Ectodermal cell (in vitro differentiated cells): ENCODE data around the gene SAMSN1.

ENCODE experiments used
- H3K27ac ChIP-seq: 2 replicates; pipeline ENCODE4 v1.7.0; 2013; ENCODE audit warnings: mild to moderate bottlenecking, low read depth, low read length; ENCODE audit not compliant: insufficient read depth, poor library complexity, severe bottlenecking
- H3K27me3 ChIP-seq: 2 replicates; pipeline ENCODE4 v1.7.0; 2013; ENCODE audit warnings: mild to moderate bottlenecking, low read length; ENCODE audit not compliant: insufficient read depth, control insufficient read depth, poor library complexity, severe bottlenecking
- H3K36me3 ChIP-seq: one replicate; pipeline ENCODE4 v1.7.0; 2013; ENCODE audit warnings: low read length; ENCODE audit not compliant: control insufficient read depth, insufficient read depth
- H3K4me1 ChIP-seq: one replicate; pipeline ENCODE4 v1.7.0; 2013; ENCODE audit warnings: low read length; ENCODE audit not compliant: control insufficient read depth, insufficient read depth
- H3K4me3 ChIP-seq: 2 replicates; pipeline ENCODE4 v1.7.0; 2013; ENCODE audit warnings: low read depth, low read length, control low read depth; ENCODE audit not compliant: insufficient read depth
- H3K9me3 ChIP-seq: 2 replicates; pipeline ENCODE4 v1.7.0; 2013; ENCODE audit warnings: mild to moderate bottlenecking, low read length, moderate library complexity; ENCODE audit not compliant: control insufficient read depth
- WGBS, 2 experiments: methylation state at CpG; one replicate each; pipeline ENCODE4 v1.1.7; 2013; ENCODE audit warnings: missing lambda C conversion rate in 2 of 2; 5-methylcytosine and 5-hydroxymethylcytosine counted together

SAMSN1 gene

DNA sequence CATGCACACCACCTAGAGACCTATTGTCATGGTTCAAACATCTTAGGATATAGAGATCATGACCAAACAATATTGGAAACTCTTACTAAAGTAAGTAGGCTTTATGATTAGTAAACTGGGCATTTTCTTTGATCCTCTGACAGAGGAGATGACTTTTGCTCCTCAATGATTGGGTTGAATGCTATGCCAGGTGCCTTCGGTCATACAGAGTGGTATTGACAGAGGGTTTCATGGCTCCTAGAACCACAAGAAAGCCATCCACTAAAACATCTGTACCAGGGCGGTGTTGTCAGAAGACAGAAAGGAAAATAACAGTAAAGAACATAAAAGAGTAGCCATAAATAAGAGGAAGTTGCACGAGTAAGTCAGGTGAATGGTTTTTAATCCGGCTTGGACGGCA lies 20.8 kb upstream of the SAMSN1 start:
- H3K9me3 ChIP-seq: no peaks in the 10 kb centered on the region
- no peak overlapping the region for H3K4me3 ChIP-seq
- H3K27ac ChIP-seq: no peak overlapping the region
- H3K36me3 ChIP-seq: no peaks in the 10 kb centered on the region
- H3K4me1 ChIP-seq: no peaks in the 10 kb centered on the region
- no peaks in the 10 kb centered on the region for H3K27me3 ChIP-seq
- WGBS, 2 experiments: 98 to 100% methylated on average over 2 to 4 of the region's 5 CpGs

DNA sequence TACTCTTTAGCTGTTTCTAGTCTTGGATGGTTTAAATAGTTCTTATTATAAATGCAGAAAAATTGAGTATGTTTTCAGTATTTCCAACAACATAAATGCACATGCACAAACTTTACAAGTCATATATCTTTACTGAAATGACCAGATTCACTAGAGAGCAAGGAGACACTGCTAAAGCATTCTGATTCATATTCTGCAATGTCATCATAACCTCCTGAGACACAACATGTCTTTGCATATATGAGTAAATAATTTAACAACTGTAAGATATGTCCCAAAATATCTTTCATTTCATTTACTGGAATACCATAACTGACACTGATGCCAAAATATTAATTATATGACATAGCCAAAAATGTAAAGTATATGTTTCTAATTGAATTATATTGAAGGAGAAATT lies 16.8 kb upstream of the SAMSN1 start:
- Histone ChIP-seq H3K27me3 (no peaks in the 10 kb centered on the region), H3K27ac (no peak overlapping the region), H3K9me3 (no peaks in the 10 kb centered on the region), H3K4me3 (no peak overlapping the region), H3K36me3 (no peaks in the 10 kb centered on the region), H3K4me1 (no peaks in the 10 kb centered on the region)

DNA sequence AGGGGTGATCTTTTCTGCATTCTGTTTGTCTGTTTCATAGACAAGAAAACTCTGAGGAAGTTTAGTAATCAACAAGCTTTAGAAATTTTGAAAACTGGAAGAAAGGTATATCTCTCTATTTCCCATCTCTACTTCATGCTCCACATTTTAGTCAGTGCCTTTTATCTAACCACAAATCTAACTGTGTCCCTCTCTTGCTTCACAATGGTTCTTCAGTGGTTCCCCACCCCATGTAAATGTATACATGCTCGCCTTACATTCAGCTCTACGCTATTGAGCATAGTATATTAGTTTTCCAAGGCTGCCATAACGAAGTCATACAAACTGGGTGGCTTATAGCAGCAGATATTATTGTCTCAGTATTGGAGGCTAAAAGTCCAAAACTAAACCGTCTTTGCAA lies 14.4 kb upstream of the SAMSN1 start:
- Histone ChIP-seq H3K4me3 (no peak overlapping the region), H3K27me3 (no peaks in the 10 kb centered on the region), H3K36me3 (no peaks in the 10 kb centered on the region), H3K27ac (no peak overlapping the region), H3K4me1 (no peaks in the 10 kb centered on the region), H3K9me3 (no peaks in the 10 kb centered on the region)
- 66 to 84% methylated on average over 3 to 4 of the region's 4 CpGs for WGBS, 2 experiments

DNA sequence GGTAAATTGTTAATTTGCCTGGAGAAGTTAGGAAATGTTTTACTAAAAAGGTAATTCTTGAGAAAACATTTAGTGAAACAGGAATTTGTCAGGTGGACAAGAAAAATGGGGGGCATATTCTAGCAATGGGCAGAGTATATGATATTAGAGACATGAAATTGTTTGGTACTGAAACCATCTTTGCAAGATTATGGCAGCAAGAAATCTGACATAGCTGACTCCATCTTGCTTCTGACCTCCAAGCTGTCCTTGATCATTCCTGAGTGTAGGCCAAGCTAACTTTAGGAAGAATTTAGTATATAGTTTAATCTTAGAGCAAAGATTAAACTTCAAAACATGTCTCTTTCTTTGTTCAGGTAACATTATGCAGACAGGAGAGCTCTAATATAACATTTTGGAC lies 14.0 kb upstream of the SAMSN1 start:
- Histone ChIP-seq H3K36me3 (no peaks in the 10 kb centered on the region), H3K27me3 (no peaks in the 10 kb centered on the region), H3K4me1 (no peaks in the 10 kb centered on the region), H3K27ac (no peak overlapping the region), H3K9me3 (no peaks in the 10 kb centered on the region), H3K4me3 (no peak overlapping the region)

DNA sequence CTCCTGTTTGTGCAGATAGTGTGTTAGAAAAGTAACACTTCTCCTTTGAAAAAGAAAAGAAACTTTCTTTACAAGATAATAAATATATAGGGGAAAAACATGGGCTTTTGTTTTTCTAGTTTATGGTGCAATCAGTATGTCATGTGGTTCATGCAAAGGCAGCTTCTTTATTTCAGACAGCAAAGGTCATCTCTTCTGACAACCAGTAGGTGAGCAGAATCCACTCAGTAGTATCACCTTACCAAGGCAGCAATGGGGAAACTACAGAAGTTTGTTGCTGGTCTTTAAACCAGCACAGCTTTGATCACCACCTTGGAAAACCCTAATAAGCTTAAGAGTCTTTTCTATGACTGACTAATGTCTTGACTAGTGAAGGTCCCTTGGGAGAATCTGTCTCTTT lies 13.0 kb upstream of the SAMSN1 start:
- H3K9me3 ChIP-seq: no peaks in the 10 kb centered on the region
- H3K4me1 ChIP-seq: no peaks in the 10 kb centered on the region
- H3K27me3 ChIP-seq: no peaks in the 10 kb centered on the region
- H3K27ac ChIP-seq: no peak overlapping the region
- no peak overlapping the region for H3K4me3 ChIP-seq
- H3K36me3 ChIP-seq: no peaks in the 10 kb centered on the region

DNA sequence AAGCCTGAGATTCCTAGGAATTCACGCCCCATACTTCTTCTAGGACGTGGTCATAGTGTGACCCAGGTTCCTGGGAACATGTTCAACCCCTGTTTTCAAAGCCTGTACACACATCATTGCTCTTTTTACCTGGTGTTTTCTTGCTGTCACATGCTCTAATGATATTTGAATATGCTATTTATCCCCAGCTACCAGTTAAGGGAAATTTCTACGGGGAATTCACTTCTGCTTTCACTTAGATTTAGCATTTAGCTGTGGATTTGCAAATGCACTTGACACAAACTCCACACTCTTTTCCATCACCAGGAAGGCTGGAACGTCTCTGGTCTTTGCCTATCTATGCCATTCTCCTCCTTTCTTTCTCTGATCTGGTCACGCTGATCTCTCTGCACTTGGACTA lies 11.3 kb upstream of the SAMSN1 start:
- H3K4me3 ChIP-seq: no peak overlapping the region
- H3K36me3 ChIP-seq: no peaks in the 10 kb centered on the region
- WGBS, 2 experiments: 92 to 96% methylated on average over 5 of the region's 5 CpGs
- no peaks in the 10 kb centered on the region for H3K9me3 ChIP-seq
- H3K27ac ChIP-seq: no peak overlapping the region
- H3K27me3 ChIP-seq: no peaks in the 10 kb centered on the region
- H3K4me1 ChIP-seq: no peaks in the 10 kb centered on the region

DNA sequence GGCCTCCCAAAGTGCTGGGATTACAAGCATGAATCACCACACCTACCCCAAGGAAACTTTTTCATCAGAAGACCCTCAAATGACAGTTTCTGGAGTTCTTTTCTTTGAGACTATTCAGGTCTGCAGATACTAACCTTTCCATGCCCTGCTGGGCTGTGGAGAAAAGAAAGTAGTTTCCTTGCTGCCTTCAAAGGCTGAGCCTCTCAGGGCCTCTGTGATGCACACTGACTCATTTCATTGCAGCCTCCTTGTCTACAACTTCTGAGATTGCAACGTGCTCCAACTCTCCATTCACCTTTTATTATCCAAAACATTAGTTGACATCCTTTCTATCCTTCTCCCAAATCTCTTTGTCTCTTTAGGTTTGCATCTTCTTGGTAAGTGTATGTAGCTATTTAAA lies 8.8 kb upstream of the SAMSN1 start:
- no peaks in the 10 kb centered on the region for H3K27me3 ChIP-seq
- H3K36me3 ChIP-seq: no peaks in the 10 kb centered on the region
- H3K4me3 ChIP-seq: no peak overlapping the region
- no peaks in the 10 kb centered on the region for H3K9me3 ChIP-seq
- H3K4me1 ChIP-seq: no peaks in the 10 kb centered on the region
- H3K27ac ChIP-seq: no peak overlapping the region
- 25 to 41% methylated on average over 1 of the region's 1 CpG for WGBS, 2 experiments

DNA sequence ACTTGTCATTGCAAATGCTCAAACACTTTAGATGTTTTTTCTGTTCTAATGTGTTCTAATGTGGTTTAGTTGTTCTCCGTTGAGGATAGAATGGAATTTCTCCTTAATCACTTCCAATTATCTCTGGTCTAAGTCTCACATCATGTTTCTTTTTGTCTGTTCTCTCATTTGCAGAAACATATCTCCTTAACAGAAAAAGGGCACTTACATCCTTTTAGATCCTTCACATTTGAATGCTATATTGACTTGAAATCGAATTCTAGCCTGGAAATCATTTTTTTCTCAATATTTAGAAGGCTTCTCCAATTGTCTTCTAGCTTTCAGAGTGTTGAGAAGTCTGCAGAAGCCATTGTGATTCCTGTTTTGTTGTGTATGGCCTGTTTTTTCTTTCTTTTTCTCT lies 7.3 kb upstream of the SAMSN1 start:
- Histone ChIP-seq H3K4me3 (no peak overlapping the region), H3K36me3 (no peaks in the 10 kb centered on the region), H3K4me1 (no peaks in the 10 kb centered on the region), H3K27me3 (no peaks in the 10 kb centered on the region), H3K9me3 (no peaks in the 10 kb centered on the region), H3K27ac (no peak overlapping the region)
- 78 to 100% methylated on average over 1 of the region's 2 CpGs for WGBS, 2 experiments

DNA sequence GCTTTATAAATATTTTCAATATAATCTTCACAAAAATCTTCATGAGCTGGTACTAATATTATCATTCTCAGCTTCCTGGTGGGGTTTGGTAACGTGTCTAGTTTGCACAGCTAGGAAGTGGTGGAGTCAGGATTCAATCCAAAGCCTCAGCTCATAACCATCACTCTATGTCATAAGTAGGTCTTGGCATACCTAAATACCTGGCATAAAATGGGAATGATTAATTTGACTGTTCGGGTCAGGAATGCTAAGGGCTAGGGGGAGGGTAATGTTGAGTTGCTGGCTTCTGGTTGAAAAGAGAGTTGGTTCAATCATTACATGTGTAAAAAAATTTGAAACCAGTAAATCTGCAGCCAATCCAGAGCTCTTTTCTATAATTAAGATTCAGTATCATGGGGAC lies 5.6 kb upstream of the SAMSN1 start:
- H3K4me3 ChIP-seq: no peak overlapping the region
- H3K36me3 ChIP-seq: no peaks in the 10 kb centered on the region
- no peaks in the 10 kb centered on the region for H3K27me3 ChIP-seq
- no peak overlapping the region for H3K27ac ChIP-seq
- WGBS, 2 experiments: 85 to 92% methylated on average over 2 of the region's 2 CpGs
- H3K4me1 ChIP-seq: no peaks in the 10 kb centered on the region
- no peaks in the 10 kb centered on the region for H3K9me3 ChIP-seq

DNA sequence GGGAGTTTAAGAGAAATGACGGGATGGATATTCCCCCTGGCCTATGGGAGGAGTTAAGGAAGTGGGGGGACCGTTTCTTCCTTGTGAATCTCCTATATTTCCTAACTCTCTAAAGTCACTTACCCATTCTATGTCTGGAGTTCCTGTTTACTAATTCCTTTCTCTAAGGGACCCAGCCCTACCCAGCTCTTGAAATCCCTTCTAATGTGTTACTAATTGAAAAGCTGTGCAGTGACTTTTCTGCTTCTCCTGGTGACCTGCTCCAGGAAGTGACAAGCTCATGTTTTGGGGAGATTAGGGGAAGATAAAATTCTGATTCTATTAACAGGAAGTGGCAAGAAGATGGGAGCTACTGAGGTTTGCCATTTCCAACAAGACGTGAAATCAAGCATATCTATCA lies 4.0 kb upstream of the SAMSN1 start:
- H3K4me3 ChIP-seq: no peak overlapping the region
- WGBS, 2 experiments: 92% methylated on average over 2 of the region's 3 CpGs
- H3K4me1 ChIP-seq: no peaks in the 10 kb centered on the region
- no peaks in the 10 kb centered on the region for H3K27me3 ChIP-seq
- no peak overlapping the region for H3K27ac ChIP-seq
- no peaks in the 10 kb centered on the region for H3K36me3 ChIP-seq
- H3K9me3 ChIP-seq: no peaks in the 10 kb centered on the region

DNA sequence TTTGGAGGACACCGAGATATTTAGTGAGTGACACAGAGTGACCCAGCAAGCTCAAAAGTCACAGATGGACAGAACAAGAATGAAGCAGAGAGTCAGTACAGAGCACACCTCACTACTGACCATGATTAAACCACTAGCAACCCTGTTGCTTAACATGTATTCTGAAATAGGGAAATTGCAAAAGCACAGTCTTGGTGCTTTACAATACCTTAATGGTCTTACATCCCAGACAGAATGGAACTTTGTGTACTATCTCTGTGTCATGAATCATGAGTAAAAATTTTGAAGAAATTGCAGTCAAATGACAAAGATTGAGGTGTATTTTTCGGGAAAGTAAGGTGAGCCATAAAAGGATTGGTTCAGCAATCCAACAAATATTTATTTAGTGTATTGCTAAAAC lies 2.7 kb upstream of the SAMSN1 start:
- Histone ChIP-seq H3K27ac (no peak overlapping the region), H3K4me1 (no peaks in the 10 kb centered on the region), H3K9me3 (no peaks in the 10 kb centered on the region), H3K4me3 (no peak overlapping the region), H3K36me3 (no peaks in the 10 kb centered on the region), H3K27me3 (no peaks in the 10 kb centered on the region)
- WGBS, 2 experiments: 92 to 100% methylated on average over 1 to 2 of the region's 2 CpGs
